GM18861 (cell line): ENCODE measurements around the gene PRDX3.
A peak's percentile ranks its signal among the peaks of the same experiment; 100 is the strongest.
"Not testable (repeated sequence)": the region's sequence is repeated elsewhere in the genome, so short reads cannot be mapped to it uniquely, and the experiment has no call there.

Experiments used
- ATAC-seq: cut with Tn5 transposase; IDR thresholded peaks from one replicate; pipeline ENCODE4 v1.9.1; 2021; ENCODE audit not compliant: unreplicated experiment

PRDX3 gene

DNA sequence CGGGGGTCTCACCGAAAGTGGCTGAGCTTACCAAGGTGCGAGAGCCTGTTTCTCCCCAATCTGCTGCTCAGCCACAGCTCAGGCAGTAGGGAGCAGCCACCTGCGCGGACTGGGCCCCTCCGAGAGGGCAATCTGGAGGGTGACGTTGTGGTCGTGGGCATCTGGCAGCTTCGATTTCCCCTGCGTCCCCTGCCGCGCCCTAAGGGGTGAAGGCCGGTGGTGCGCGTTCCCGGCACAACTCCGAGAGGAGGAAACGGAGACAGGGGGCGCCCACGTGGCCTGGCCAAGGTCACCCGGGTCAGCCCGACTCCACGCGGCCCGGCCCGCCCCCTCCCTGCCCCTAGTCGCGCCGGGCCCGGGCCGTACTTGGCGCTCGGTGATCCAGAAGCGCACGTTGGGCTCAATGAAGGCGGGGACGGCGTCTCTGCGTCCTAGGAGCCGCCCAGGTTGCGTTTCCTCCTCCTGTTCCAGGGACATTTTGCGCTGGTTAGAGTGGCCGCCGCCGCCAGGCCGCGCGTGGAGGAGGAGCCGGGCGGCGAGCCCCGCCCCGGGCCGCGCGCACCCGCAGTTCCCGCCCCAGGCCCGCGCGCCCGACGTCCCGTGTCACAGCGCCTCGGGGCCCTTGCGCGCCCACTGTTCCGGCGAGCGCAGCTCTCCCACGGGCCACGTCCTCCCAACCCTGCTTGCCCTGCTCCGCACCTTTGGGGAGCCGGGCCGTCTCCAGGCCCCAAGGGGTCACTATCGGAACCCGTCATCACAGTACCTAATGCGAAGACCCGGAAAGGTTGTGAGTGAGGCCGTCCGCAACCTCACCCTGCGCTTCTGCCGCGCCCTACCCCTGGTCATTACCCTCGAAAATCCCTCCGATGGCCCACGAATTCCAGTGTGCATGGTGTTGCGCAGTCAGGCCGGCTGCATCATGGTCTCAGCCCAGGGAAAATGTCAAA, 13.2 kb downstream of the PRDX3 start, which contains the start of gene SFXN4:
Gene SFXN4 (minus strand): TSS at position 544 of the 947 bp plus-strand sequence. CDS start 67 bp downstream, at position 477.
- peak; percentile 79 for ATAC-seq

DNA sequence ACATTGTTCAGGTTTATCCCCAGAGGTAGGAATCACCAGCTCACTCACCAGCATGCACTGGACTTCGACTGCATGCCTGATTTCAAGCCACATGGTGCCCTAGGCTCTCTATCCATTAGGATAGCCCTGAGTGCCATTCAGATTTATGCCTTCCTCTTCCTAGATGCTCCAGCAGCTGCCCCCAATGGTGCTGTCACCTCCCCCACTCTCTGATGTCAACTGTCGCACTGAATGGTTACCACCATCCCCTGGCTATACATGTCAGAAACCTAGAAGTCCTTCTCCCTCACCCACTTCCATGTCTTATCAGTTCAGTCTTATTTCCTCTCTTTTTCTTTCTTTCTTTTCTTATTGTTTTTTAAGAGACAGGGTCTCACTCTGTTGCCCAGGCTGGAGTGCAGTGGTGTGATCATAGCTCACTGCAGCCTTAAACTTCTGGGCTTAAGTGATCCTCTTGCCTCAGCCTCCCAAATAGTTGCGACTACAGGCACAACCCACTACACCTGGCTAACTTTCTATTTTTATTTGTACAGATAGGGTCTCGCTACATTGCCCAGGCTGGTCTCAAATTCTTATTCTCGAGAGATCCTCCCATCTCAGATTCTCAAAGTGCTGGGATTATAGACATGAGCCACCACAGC, 16.0 kb downstream of the PRDX3 start:
- ATAC-seq = no peak

DNA sequence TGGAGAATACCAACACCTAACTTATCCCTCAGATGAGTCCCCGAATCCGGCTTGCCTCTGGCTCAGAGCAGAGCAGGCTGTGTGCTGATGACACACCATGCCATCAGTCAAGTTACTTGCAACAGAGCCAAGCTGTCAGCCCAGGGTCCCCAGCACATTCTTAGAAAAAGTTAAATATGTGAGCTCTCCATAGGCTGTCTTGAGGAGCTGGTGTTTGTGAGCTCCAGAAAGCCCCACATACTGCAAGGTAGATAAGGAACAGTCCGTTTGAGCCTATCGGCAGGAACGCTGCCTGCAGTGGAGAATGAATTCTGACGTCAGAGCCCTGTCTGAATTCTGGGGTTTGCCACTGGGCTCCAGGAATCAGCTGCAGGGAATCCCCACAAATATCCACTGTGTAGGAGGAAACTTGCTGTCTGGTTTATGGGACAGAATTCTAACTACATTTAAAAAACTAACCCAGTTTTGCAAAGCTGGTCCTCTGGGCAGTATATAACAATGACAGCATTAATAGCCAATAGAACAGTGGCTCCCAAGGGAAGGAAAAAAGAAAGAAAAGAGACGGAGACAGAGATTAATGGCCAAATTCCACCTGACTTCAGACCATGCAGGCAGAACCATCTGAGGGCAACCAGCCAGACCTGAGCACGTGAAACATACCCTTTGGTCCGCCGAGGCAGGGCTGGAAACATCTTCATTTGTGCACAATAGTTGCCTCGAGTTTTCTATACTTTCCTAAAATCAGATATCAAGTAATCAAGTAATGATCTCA, 16.7 kb downstream of the PRDX3 start:
- no peak for ATAC-seq

DNA sequence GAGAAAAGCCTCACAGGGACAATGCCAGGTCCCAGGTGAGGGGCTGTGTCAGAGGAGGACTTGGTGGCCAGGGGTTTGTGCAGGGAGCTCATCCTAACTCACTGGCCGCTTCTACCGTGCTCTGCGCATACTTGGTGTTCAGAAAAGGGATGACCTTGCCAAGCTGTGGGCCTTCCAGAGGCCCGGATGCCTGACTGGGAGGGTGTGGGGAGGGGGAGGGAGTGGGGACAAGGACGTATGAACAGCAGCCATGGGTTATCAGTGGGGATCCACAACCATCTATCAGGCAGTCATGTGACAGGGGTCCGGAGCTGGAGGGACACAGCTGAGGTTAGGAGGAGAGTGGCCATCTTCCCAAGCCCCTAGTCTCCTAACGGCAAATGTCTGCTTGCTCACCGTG, 19.3 kb downstream of the PRDX3 start:
- ATAC-seq = no peak

DNA sequence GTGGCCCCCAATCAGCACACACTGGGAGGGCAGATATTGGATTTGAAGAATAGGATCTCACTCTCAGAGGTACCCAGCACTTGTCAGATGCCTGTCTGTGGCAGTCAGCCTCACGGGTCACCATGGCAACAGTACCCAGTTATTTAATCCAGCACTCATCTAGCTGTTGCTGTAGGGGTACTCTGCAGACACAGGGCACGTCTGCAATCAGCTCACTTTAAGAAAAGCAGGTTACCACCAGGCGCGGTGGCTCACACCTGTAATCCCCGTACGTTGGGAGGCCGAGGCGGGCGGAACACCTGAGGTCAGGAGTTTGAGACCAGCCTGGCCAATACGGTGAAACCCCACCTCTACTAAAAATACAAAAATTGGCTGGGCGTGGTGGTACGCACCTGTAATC, 25.0 kb downstream of the PRDX3 start:
- no peak for ATAC-seq

DNA sequence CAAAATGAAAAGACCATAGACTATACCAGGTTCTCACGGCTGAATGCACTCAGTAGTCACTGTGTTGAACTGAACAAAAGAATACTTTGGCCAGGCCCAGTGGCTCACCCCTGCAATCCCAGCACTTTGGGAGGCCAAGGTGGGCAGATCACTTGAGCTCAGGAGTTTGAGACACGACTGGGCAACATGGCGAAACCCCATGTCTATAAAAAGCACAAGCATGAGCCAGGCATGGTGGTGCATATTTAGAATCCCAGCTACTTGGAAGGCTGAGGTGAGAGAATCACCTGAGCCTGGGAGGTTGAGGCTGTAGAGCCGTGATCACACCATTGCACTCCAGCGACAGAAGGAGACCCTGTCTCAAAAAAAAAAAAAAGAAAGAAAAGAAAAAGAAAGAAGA, 25.6 kb downstream of the PRDX3 start:
- no peak for ATAC-seq

DNA sequence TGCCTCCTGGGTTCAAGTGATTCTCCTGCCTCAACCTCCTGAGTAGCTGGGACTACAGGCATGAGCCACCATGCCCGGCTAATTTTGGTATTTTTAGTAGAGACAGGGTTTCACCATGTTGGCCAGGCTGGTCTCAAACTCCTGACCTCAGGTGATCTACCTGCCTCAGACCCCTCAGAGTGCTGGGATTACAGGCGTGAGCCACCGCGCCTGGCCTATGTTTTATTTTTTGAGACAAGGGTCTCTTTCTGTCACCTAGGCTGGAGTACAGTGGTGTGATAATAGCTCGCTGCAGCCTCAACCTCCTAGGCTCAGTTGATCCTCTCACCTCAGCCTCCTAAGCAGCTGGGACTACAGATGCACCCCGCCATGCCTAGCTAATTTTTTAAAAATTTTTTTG, 27.0 kb downstream of the PRDX3 start:
- not testable (repeated sequence) for ATAC-seq

DNA sequence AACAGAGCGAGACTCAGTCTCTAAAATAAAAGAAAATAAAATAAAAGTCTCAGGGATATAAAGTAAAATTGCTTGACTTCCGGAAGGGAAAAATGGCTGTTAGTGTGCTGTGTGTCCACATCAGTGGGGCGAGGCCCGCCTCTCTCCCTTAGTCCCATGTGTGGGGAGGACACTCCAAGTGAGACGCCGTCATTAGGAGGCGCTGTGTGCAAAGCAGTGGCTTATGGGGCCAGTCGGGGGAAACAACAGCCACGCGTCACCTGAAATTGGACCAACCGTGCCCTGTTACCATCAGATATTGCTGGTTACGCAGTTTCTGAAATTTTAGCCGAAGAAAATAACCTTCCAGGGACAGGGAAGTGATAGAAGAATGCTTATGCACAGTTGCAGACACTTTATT, 28.9 kb downstream of the PRDX3 start:
- no peak for ATAC-seq

DNA sequence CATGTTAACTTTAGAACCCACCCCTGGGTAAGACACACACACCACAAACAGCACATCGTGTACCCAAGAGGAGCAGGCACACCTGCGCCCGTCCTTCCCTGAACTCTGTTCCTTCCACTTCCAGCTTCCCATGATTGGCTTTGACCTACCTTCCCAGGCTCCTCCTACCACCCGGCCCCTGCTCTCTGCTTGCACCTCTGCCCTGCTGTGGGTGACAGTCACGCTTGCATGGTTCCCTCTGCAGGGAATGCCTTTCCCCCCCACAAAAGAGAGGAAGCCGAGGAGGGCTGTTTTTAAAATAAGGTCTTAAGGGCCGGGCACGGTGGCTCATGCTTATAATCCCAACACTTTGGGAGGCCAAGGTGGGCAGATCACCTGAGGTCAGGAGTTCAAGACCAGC, 29.5 kb downstream of the PRDX3 start:
- no peak for ATAC-seq

DNA sequence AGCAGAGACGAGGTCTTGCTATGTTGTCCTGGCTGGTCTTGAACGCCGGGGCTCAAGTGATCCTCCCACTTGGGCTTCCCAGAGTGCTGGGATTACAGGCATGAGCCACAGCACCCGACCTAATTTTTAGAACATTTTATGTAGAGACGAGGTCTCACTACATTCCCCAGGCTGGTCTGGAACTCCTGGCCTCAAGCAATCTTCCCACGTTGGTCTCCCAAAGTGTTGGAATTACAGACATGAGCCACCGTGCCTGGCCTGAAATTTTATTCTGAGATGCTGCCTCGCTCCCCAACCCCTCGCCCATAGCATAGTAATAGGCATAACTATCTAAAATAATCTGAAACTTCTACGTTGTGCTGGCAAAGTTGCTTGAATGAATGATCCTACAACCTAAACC, 35.0 kb downstream of the PRDX3 start:
- ATAC-seq = no peak

DNA sequence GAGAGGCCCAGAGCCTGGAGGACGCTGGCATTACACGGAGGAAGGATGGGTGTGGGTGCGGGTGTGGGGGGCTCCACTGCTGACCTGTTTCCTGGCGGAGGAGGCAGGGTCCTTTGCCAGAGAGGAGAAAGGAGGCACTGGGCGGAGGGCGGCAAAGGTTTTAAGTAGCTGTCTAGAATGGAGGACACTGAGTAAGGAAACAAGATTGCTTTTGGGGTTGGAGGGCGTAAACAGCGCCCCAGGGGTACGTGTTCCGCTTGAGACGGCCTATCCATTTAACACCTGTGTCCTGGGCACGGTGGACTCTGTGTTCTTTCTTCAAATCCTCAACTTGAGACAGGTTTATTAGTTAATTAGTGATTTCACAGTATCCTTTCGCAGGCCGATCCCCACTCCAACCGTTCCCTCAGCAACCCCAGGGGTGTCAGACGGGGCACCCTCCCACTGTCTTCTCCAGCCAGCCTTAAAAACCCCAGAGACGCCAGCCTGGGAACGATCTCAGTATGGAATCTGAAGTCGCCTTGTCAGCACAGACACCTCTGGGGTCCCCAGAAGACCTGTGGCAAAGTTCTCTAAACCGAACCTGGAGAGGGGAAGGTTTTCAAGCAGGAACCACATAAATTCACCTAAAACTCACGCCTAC, 37.9 kb downstream of the PRDX3 start:
- ATAC-seq = no peak

DNA sequence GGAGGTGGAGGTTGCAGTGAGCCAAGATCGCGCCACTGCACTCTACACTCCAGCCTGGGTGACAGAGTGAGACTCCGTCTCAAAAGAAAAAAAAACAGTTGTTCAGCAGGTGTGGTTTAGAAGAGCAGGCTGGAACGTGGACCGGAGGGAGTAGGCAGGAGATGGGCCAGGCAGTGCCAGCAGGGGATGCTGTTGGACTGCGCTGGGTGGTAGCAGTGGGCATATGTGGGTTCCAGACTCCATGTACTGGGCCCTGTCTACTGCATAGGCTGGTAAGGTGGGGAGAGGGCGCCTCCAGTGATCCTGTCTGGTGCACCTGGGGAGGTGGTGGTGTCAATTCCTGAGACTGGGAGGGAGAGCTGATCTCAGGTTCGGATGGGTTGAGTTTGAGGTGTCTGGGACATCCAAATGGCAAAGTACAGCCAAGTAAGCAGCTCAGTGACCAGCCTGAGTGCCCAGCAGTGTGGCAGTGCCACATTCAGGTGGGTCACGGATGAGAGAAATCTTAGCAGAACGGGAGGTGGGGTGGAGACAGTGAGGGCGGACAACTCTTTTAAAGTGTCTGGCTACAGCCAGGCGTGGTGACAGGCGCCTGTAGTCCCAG, 39.0 kb downstream of the PRDX3 start:
- ATAC-seq = no peak

DNA sequence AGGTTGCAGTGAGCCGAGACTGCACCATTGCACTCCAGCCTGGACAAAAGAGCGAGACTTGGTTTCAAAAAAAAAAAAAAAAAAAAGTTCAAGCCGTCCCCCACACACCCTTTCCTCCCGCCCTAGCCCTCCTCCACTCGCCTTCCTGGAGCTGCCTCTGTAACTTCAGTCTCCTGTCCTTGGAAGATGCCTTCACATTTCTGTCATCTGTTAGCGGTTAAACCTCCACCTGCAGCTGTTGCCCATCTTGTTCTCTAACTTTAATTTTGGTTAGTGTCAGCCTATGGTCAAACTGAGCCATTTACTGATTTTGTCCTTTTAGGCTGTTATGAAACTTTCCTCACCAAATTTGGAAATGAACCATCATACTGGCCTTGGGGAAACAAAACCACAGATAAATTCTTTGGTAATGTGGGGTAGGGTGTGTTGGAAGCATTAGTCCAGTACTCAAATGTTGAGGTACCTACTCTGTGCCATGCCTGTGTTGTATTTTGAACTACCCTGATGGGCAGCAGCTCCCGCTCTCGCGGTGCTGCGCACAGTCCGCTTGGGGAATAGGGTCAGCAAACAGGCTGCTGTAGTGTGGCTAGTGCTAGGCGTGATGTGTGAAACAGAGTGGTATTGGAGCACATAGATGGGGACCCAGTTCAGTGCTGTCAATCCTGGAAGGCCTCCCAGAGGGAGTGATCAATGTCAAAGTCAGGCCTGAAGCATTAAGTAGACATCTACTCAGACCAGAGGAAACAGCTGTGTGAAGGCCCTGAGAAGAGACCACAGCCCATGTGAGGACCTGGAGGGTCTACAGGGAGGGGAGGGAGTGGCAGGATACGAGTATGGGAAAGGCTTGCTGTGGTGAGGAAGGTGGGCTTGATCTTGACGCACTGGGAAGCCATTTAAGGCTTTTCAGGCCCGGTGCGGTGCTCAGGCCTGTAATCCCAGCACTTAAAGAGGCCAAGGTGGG, 40.0 kb downstream of the PRDX3 start:
- ATAC-seq = no peak

DNA sequence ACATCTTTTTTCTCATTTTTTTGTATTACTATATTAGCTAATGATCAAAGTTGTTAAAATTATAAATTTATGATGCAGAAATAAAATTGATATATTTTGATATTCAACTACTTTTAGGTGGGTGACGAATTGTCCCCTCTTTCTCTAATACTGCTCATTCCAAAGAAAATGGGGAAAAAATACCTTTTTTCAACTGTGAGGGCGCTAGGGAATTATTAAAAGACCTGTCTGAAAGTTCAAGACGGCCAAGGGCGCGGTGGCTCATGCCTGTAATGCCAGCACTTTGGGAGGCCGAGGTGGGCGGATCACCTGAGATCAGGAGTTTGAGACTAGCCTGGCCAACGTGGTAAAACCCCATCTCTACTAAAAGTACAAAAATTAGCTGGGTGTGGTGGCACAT, 40.7 kb downstream of the PRDX3 start:
- not testable (repeated sequence) for ATAC-seq

DNA sequence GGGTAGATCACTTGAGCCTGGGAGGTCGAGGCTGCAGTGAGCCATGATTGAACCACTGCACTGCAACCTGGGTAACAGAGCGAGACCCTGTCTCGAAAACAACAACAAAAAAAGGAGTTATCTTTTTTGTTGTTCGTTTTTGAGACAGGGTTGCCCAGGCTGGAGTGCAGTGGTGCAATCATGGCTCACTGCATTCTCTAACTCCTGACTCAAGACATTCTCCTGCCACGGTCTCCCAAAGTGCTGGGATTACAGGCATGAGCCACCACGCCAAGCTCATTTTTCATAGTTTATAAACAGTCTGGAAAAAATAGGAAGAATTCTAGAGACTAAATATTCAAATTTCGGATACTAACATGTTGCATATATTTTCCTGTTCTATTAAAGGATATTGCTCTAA, 42.5 kb downstream of the PRDX3 start:
- no peak for ATAC-seq

DNA sequence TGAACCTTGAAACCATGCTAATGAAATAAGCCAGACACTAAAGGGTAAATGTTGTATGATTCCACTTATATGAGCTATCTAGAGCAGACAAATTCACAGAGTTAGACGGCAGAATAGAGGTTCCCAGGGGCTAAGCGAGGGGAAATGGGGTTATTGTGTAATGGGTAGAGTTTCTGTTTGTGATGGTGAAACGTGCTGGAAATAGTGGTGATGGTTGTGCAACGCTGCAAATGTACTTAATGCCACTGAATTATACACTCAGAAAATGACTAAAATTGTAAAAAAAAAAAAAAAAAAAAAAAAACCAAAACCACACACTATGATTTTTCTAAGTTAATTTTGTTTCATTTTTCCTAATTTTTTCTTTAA, 43.1 kb downstream of the PRDX3 start:
- ATAC-seq = no peak

DNA sequence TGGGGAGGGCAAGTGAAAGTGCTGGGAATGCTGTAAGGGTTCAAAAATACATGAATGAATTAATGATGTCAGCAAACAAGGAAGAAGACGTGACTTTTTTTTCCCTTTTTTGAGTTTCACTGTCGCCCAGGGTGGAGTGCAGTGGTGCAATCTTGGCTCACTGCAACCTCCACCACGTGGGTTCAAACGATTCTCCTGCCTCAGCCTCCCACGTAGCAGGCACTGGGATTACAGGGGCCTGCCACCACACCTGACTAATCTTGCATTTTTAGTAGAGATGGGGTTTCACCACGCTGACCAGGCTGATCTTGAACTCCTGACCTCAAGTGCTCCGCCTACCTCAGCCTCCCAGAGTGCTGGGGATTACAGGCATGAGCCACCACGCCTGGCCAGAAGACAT, 44.7 kb downstream of the PRDX3 start:
- ATAC-seq = no peak

DNA sequence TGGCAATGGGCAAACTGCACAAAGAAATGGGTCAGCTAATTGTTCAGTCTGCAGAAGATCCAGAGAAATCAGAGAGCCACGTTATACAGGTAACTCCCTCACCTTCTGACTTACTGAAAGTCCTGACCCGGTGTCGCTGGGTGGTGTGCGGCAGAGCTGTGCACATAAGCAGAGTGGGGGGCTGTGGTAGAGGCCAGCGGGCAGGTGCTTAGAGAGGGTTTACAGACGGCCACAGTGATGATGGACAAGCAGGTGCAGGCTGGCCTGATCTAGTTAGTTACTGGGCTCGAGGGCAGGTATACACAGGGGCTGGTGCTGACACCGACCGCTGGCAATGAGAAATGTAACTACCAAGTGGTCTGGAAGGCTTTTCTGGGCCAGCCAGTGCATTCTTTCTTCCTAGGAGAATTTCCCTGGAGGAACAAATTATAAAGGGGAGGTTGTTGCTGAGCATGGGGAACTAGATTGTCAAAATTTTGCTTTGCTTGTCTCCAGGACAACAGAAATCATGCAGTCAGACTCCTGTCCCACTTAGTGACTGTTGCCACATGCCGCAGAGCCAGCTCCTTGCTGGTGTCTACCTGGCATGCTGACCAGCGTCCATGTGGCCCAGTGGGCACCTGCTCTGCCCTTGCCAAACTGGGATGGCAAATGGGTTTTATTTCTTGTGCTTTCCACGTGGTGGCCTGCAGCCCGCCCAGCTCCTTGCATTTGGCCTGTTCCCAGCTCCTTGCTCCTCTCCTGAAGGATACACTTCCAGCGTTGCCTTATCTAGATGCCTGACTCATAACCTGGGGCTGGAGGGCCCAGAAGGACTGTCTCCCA, 45.9 kb downstream of the PRDX3 start:
- no peak for ATAC-seq
